K562 (cell line): ENCODE measurements around the gene CDH2. TPM values are rescaled to one million over a fixed set of nuclear protein-coding genes. Genes with fewer than 3 reads are reported as not detected.

Source experiments
- ATAC-seq: fragments of 200-7000 bp; cut with Tn5 transposase; 3 replicates; pipeline ENCODE4 v1.9.1; 2020; ENCODE audit warnings: moderate library complexity
- BruUV-seq: library from RNA; stranded (reverse); fragments of 400-500 nt; replicated peaks from 2 replicates; lab custom pipeline; 2021; lab: Mats Ljungman, UMichigan
- CTCF ChIA-PET: fragments of 300-600 bp; formaldehyde crosslinking; extraction: SDS; loops from one replicate; lab custom pipeline; 2021; ENCODE audit warnings: low intra/inter-chr PET ratio; lab: Yijun Ruan, JAX
- POLR2A ChIA-PET: fragments of 300-600, 350-650 bp; sonication (Branson Sonifier 250); formaldehyde crosslinking; extraction: SDS; loops from one replicate; lab custom pipeline; 2021; ENCODE audit warnings: antibody characterized with exemption, inconsistent platforms; lab: Yijun Ruan, JAX
- DNase-seq, 4 experiments: peaks; one replicate each; pipeline versions ENCODE4 v3.0.0 to v3.0.0-alpha.2; 2011 to 2018; ENCODE audit warnings: low spot score in 3 of 4, mixed read lengths in 3 of 4; ENCODE audit errors: extremely low read depth in 1 of 4
- FAIRE-seq: peaks from 2 replicates; lab custom pipeline; 2011; peaks lifted over from hg19 to GRCh38; lab: Jason Lieb, UNC
- H2AFZ ChIP-seq: 2 replicates; pipeline ENCODE4 v1.6.0; 2011; ENCODE audit warnings: low read depth, low read length, control low read depth, inconsistent platforms
- H3K27ac ChIP-seq: fragments of 200-600 bp; 3 replicates; pipeline ENCODE4 v1.8.0; 2011; ENCODE audit warnings: low read depth, mild to moderate bottlenecking, control low read depth, inconsistent platforms, low read length, moderate library complexity, mixed read lengths; ENCODE audit errors: extremely low read depth
- H3K27me3 ChIP-seq, 2 experiments: fragments of 300-600 bp in 1 of 2; 2 replicates in 1 of 2; 3 replicates in 1 of 2; pipeline versions ENCODE4 v1.6.0 to v1.8.0; 2011; ENCODE audit warnings: inconsistent platforms in 2 of 2, low read length in 2 of 2, mild to moderate bottlenecking in 1 of 2, mixed read lengths in 1 of 2, moderate library complexity in 1 of 2; ENCODE audit not compliant: control insufficient read depth in 2 of 2, insufficient read depth in 2 of 2
- H3K36me3 ChIP-seq: fragments of 300-600 bp; 3 replicates; pipeline ENCODE4 v1.8.0; 2011; ENCODE audit warnings: mild to moderate bottlenecking, low read length, inconsistent platforms; ENCODE audit not compliant: control insufficient read depth, insufficient read depth
- H3K4me1 ChIP-seq, 2 experiments: fragments of 200-600 bp in 1 of 2; replicated peaks in 1 of 2; 2 replicates in 1 of 2; 3 replicates in 1 of 2; pipeline versions ENCODE4 v1.5.1 to v1.8.0; 2011; ENCODE audit warnings: inconsistent platforms in 2 of 2, low read length in 2 of 2, mild to moderate bottlenecking in 1 of 2, mixed read lengths in 1 of 2, moderate library complexity in 1 of 2; ENCODE audit not compliant: control insufficient read depth in 2 of 2, insufficient read depth in 2 of 2
- H3K4me2 ChIP-seq: 2 replicates; pipeline ENCODE4 v1.6.1; 2011; ENCODE audit warnings: low read length, control low read depth, inconsistent platforms, mixed read lengths; ENCODE audit not compliant: insufficient read depth
- H3K4me3 ChIP-seq: fragments of 200-600 bp; sonication (generic), shearing (Covaris generic); 2 replicates; pipeline ENCODE4 v1.5.1; 2016; ENCODE audit warnings: control low read depth, inconsistent platforms
- H3K79me2 ChIP-seq: fragments of 200-600 bp; 3 replicates; pipeline ENCODE4 v1.8.0; 2011; ENCODE audit warnings: low read length, inconsistent platforms; ENCODE audit not compliant: control insufficient read depth, insufficient read depth
- H3K9ac ChIP-seq, 2 experiments: 2 replicates each; pipeline versions ENCODE4 v1.6.0 to v1.6.1; 2011; ENCODE audit warnings: low read depth in 2 of 2, low read length in 2 of 2, control low read depth in 1 of 2, inconsistent platforms in 1 of 2, mild to moderate bottlenecking in 1 of 2, mixed read lengths in 1 of 2; ENCODE audit not compliant: insufficient read depth in 1 of 2
- H3K9me1 ChIP-seq: one replicate; pipeline ENCODE4 v1.6.0; 2011; ENCODE audit warnings: inconsistent platforms, mild to moderate bottlenecking, low read length, moderate library complexity; ENCODE audit not compliant: control insufficient read depth, insufficient read depth
- H3K9me3 ChIP-seq: replicated peaks from 2 replicates; pipeline ENCODE4 v1.5.1; 2011; ENCODE audit warnings: low read depth, low read length, inconsistent platforms; ENCODE audit not compliant: control insufficient read depth, insufficient read depth
- H4K20me1 ChIP-seq: replicated peaks from 2 replicates; pipeline ENCODE4 v1.6.1; 2011; ENCODE audit warnings: low read length, inconsistent platforms, mixed read lengths; ENCODE audit not compliant: control insufficient read depth, insufficient read depth
- CBFB ChIP-seq: sonication (generic); formaldehyde crosslinking; IDR thresholded peaks from 2 replicates; pipeline ENCODE4 v1.4.0; 2020; ENCODE audit warnings: mild to moderate bottlenecking, missing genetic modification reagents
- CBX3 ChIP-seq, 2 experiments: IDR thresholded peaks; 1 replicate in 1 of 2; 2 replicates in 1 of 2; pipeline ENCODE4 v1.6.1; 2012; ENCODE audit warnings: inconsistent platforms in 2 of 2, low read length in 2 of 2, borderline replicate concordance in 1 of 2, control low read depth in 1 of 2
- ETV1 ChIP-seq: fragments of 450-650 bp; conservative IDR thresholded peaks from 2 replicates; pipeline ENCODE4 v1.6.1; 2016; ENCODE audit warnings: missing genetic modification characterization, control low read depth, low read depth, missing compliant biosample characterization
- HLTF ChIP-seq: fragments of 450-650 bp; IDR thresholded peaks from 2 replicates; pipeline ENCODE4 v1.6.1; 2016
- KHSRP ChIP-seq: fragments of 450-650 bp; IDR thresholded peaks from 2 replicates; pipeline ENCODE4 v1.6.1; 2017
- MECOM ChIP-seq: fragments of 250-450 bp; sonication (Bioruptor Pico); IDR thresholded peaks from 2 replicates; pipeline ENCODE4 v1.8.0; 2022; ENCODE audit warnings: inconsistent platforms
- NFRKB ChIP-seq: fragments of 450-650 bp; IDR thresholded peaks from 2 replicates; pipeline ENCODE4 v1.6.1; 2016; ENCODE audit warnings: low read depth
- NONO ChIP-seq, 2 experiments: fragments of 200-400 bp in 1 of 2; fragments of 450-650 bp in 1 of 2; formaldehyde crosslinking in 1 of 2; IDR thresholded peaks; 2 replicates each; pipeline ENCODE4 v1.6.1; 2017; ENCODE audit warnings: low read depth in 2 of 2, mild to moderate bottlenecking in 2 of 2, moderate library complexity in 2 of 2, low read length in 1 of 2
- PCBP1 ChIP-seq: fragments of 200-400 bp; formaldehyde crosslinking; IDR thresholded peaks from 2 replicates; pipeline ENCODE4 v1.6.1; 2018; ENCODE audit warnings: mild to moderate bottlenecking, low read depth, low read length; ENCODE audit not compliant: poor library complexity, severe bottlenecking
- TCF15 ChIP-seq: fragments of 250-450 bp; sonication (Bioruptor Pico); IDR thresholded peaks from 2 replicates; pipeline ENCODE4 v1.8.0; 2022; ENCODE audit warnings: moderate library complexity, mild to moderate bottlenecking, inconsistent platforms
- TEAD2 ChIP-seq: fragments of 450-650 bp; IDR thresholded peaks from 2 replicates; pipeline ENCODE4 v1.6.1; 2016; ENCODE audit warnings: missing genetic modification characterization, control low read depth, missing compliant biosample characterization
- ZNF239 ChIP-seq: fragments of 250-450 bp; sonication (Bioruptor Pico); IDR thresholded peaks from 2 replicates; pipeline ENCODE4 v1.4.0; 2020; ENCODE audit warnings: mild to moderate bottlenecking
- WGBS: fragments of 100-300 bp; shearing (Covaris generic); methylation state at CpG from one replicate; pipeline ENCODE4 v1.1.6; 2016; ENCODE audit warnings: low coverage, mixed read lengths; ENCODE audit not compliant: insufficient coverage; ENCODE audit errors: missing lambda C conversion rate; 5-methylcytosine and 5-hydroxymethylcytosine counted together
- in situ Hi-C: fragments of 300-500 bp; cut with MboI; formaldehyde crosslinking; loops from 4 replicates; pipeline ENCODE4 v1.15.0; 2018; ENCODE audit warnings: inconsistent platforms, mixed read lengths
- intact Hi-C: fragments of 100-400 bp; cut with micrococcal nuclease; formaldehyde crosslinking; loops from 2 replicates; pipeline ENCODE4 v1.14.2; 2022
- polyA plus RNA-seq, 8 experiments: library from polyadenylated mRNA; depleted of rRNA in 4 of 8; stranded (reverse) in 5 of 8; unstranded in 3 of 8; fragments of >200 nt; fragmentation: Nextera tagmentation in 2 of 8; fragmentation: Illumina TruSeq in 1 of 8; extraction: Ambion mirVana in 2 of 8; extraction: Trizol in 1 of 8; gene quantifications; 2 replicates each; pipeline versions ENCODE4 v1.2.1 to v1.2.3, GENCODE V29; 2011 to 2014; ENCODE audit warnings: inconsistent platforms in 1 of 8, missing spikeins in 1 of 8
- total RNA-seq, 7 experiments: library from RNA; depleted of rRNA in 6 of 7; stranded (reverse); fragments of >200 nt in 6 of 7; fragmentation: Illumina TruSeq in 2 of 7; extraction: Trizol in 2 of 7; gene quantifications; 2 replicates each; pipeline versions ENCODE4 v1.2.1 to v1.2.3, GENCODE V29; 2011 to 2021; ENCODE audit warnings: low replicate concordance in 1 of 7
- TF ChIP-seq, protein P1 (sequence below): sonication (generic); formaldehyde crosslinking; IDR thresholded peaks from 2 replicates; pipeline ENCODE4 v1.8.0; 2022; ENCODE audit warnings: missing genetic modification reagents, mild to moderate bottlenecking, moderate library complexity, borderline replicate concordance

Gene CDH2
- total and polyA plus RNA-seq, 9 of the 15 experiments (the other 6 are each of a cell fraction or from before 2014, with no cell fraction given): 0.04 TPM; not detected in 8

GRCh38 chr18:27985832-27986231, 191.1 kb downstream of the CDH2 start:
- ATAC-seq (no peak), DNase-seq (no peak), FAIRE-seq (no peak)
- Histone ChIP-seq H3K9me3 (no peaks in the 10 kb centered on the region; the same call in 1 of the 2 replicates), H3K4me1 (no peaks in the 10 kb centered on the region), H3K79me2 (no peaks in the 10 kb centered on the region), H3K4me3 (no peak overlapping the region), H4K20me1 (no peaks in the 10 kb centered on the region), H3K9ac (no peak overlapping the region), H3K27me3 (no peaks in the 10 kb centered on the region), H3K9me1 (no peaks in the 10 kb centered on the region), H2AFZ (no peak overlapping the region), H3K4me2 (no peak overlapping the region), H3K27ac (no peak overlapping the region), H3K36me3 (no peaks in the 10 kb centered on the region)
- TF ChIP-seq MECOM (CRISPR knock-in tag): no peak
- no peak for TF ChIP-seq TCF15 (CRISPR knock-in tag)
- no peak for TF ChIP-seq CBFB (CRISPR knock-in tag)
- no peak for TF ChIP-seq CBX3 (IDR thresholded peaks at IDR 0.05; ENCODE audit: borderline replicate concordance in 1 of 2, low read length in 2 of 2)
- no peak for TF ChIP-seq ZNF239
- no peak for TF ChIP-seq ETV1 (tag)
- TF ChIP-seq NFRKB: no peak
- no peak for TF ChIP-seq PCBP1
- no peak for TF ChIP-seq TEAD2 (tag)
- TF ChIP-seq, protein P1, sequence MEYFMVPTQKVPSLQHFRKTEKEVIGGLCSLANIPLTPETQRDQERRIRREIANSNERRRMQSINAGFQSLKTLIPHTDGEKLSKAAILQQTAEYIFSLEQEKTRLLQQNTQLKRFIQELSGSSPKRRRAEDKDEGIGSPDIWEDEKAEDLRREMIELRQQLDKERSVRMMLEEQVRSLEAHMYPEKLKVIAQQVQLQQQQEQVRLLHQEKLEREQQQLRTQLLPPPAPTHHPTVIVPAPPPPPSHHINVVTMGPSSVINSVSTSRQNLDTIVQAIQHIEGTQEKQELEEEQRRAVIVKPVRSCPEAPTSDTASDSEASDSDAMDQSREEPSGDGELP (CRISPR knock-in tag): no peak
- TF ChIP-seq HLTF: no peak
- TF ChIP-seq KHSRP: no peak
- TF ChIP-seq NONO (IDR thresholded peaks at IDR 0.05; ENCODE audit: low read depth in 2 of 2, low read length in 1 of 2): no peak
- POLR2A ChIA-PET: interaction anchor here (0.7 kb wide), 1 partner anchor 145 kb away, joined by 3 read pairs; no protein-coding TSS in a partner anchor
- in situ Hi-C loops (no loop called here), intact Hi-C loops (no loop called here)
- no TSS peak for BruUV-seq
- 3% methylated on average over 7 of the region's 7 CpGs for WGBS
- CTCF ChIA-PET: no interaction called here
